Lower leg skin (tissue), 3 donors: ENCODE data around the gene RALGPS2.

ENCODE experiments used
- CTCF ChIP-seq, 3 donors: fragments of 450-650 bp; IDR thresholded peaks; one replicate each; pipeline ENCODE4 v1.5.1; 2016; ENCODE audit warnings: antibody characterized with exemption in 3 of 3, mild to moderate bottlenecking in 3 of 3, moderate library complexity in 2 of 3
- POLR2A ChIP-seq, 2 donors: fragments of 450-650 bp; IDR thresholded peaks; one replicate each; pipeline ENCODE4 v1.6.1; 2016 to 2017; ENCODE audit warnings: antibody characterized with exemption in 2 of 2, mild to moderate bottlenecking in 1 of 2, moderate library complexity in 1 of 2

GRCh38 chr1:178724376-178724727 is 692 bp upstream of the RALGPS2 start:
- no peak for TF ChIP-seq POLR2A (IDR thresholded peaks at IDR 0.05)
- TF ChIP-seq CTCF (IDR thresholded peaks at IDR 0.05) = no peak
